Gastrocnemius medialis (tissue), 4 donors: ENCODE measurements around the gene ERAL1.

Experiments used
- CTCF ChIP-seq, 5 experiments: fragments of 450-650 bp in 3 of 5; fragments of 200-600 bp in 2 of 5; sonication (generic) in 2 of 5; IDR thresholded peaks in 4 of 5; conservative IDR thresholded peaks in 1 of 5; 1 replicate in 4 of 5; 2 replicates in 1 of 5; pipeline ENCODE4 v1.5.1; 2016 to 2019; ENCODE audit warnings: antibody characterized with exemption in 5 of 5, mild to moderate bottlenecking in 3 of 5, moderate library complexity in 3 of 5
- POLR2A ChIP-seq, 2 donors: fragments of 450-650 bp; IDR thresholded peaks; one replicate each; pipeline ENCODE4 v1.6.1; 2017; ENCODE audit warnings: antibody characterized with exemption in 2 of 2, mild to moderate bottlenecking in 2 of 2, moderate library complexity in 2 of 2

- TF ChIP-seq POLR2A (IDR thresholded peaks at IDR 0.05) (no peak), CTCF (IDR thresholded peaks at IDR 0.05 in 4 of 5, conservative IDR thresholded peaks at IDR 0.05 in 1 of 5) (no peak)
Measured at GRCh38 chr17:28888832-28889231, 34.0 kb downstream of the ERAL1 start.
